DOHH2 (cell line): ENCODE data around the gene DMD.

Source experiments
- H3F3A ChIP-seq: fragments of 200-600 bp; sonication (generic), shearing (Covaris generic); 2 replicates; pipeline ENCODE4 v1.6.0; 2016; ENCODE audit warnings: antibody characterized with exemption, mild to moderate bottlenecking; ENCODE audit not compliant: control insufficient read depth, insufficient read depth
- H3K27ac ChIP-seq: fragments of 200-600 bp; sonication (generic); 2 replicates; pipeline ENCODE4 v1.5.1; 2014; ENCODE audit warnings: low read depth, mild to moderate bottlenecking, low read length, moderate library complexity
- H3K27me3 ChIP-seq: fragments of 200-600 bp; sonication (generic); 2 replicates; pipeline ENCODE4 v1.6.1; 2014; ENCODE audit warnings: mild to moderate bottlenecking, low read length, mixed read lengths; ENCODE audit not compliant: control insufficient read depth
- H3K36me3 ChIP-seq: fragments of 200-600 bp; sonication (generic); 2 replicates; pipeline ENCODE4 v1.6.1; 2014; ENCODE audit warnings: mild to moderate bottlenecking, low read length, moderate library complexity, mixed read lengths; ENCODE audit not compliant: control insufficient read depth
- H3K4me1 ChIP-seq: fragments of 200-600 bp; sonication (generic); 2 replicates; pipeline ENCODE4 v1.6.1; 2014; ENCODE audit warnings: mild to moderate bottlenecking, low read length, mixed read lengths; ENCODE audit not compliant: control insufficient read depth
- H3K4me2 ChIP-seq: fragments of 200-600 bp; sonication (generic); 2 replicates; pipeline ENCODE4 v1.6.0; 2014; ENCODE audit warnings: mild to moderate bottlenecking, low read length, moderate library complexity
- H3K4me3 ChIP-seq: fragments of 200-600 bp; sonication (generic); 2 replicates; pipeline ENCODE4 v1.5.1; 2014; ENCODE audit warnings: mild to moderate bottlenecking, low read length, mixed read lengths
- H3K79me2 ChIP-seq: fragments of 200-600 bp; sonication (generic); 2 replicates; pipeline ENCODE4 v1.6.1; 2014; ENCODE audit warnings: mild to moderate bottlenecking, low read length, mixed read lengths; ENCODE audit not compliant: control insufficient read depth
- H3K9me2 ChIP-seq: fragments of 200-600 bp; sonication (generic); replicated peaks from 2 replicates; pipeline ENCODE4 v1.6.1; 2014; ENCODE audit warnings: mild to moderate bottlenecking, low read length, mixed read lengths; ENCODE audit not compliant: control insufficient read depth
- H3K9me3 ChIP-seq: fragments of 200-600 bp; sonication (generic); 2 replicates; pipeline ENCODE4 v1.6.1; 2014; ENCODE audit warnings: antibody characterized with exemption, low read length, mixed read lengths; ENCODE audit not compliant: control insufficient read depth, insufficient read depth
- H4K20me1 ChIP-seq: fragments of 200-600 bp; sonication (generic); 2 replicates; pipeline ENCODE4 v1.6.0; 2014; ENCODE audit warnings: low read depth, mild to moderate bottlenecking, antibody characterized with exemption, low read length, moderate library complexity; ENCODE audit not compliant: control insufficient read depth, insufficient read depth
- EZH2phosphoT487 ChIP-seq: fragments of 200-600 bp; sonication (generic); IDR thresholded peaks from 2 replicates; pipeline ENCODE4 v1.6.1; 2017; ENCODE audit warnings: borderline replicate concordance, mild to moderate bottlenecking, antibody characterized with exemption, low read length, moderate library complexity, mixed read lengths
- TF ChIP-seq, protein P1 (sequence below): fragments of 200-600 bp; sonication (generic); IDR thresholded peaks from one replicate; pipeline ENCODE4 v1.5.1; 2014; ENCODE audit warnings: antibody characterized with exemption, mild to moderate bottlenecking, low read depth, low read length; ENCODE audit not compliant: poor library complexity, severe bottlenecking

The DMD gene

DNA sequence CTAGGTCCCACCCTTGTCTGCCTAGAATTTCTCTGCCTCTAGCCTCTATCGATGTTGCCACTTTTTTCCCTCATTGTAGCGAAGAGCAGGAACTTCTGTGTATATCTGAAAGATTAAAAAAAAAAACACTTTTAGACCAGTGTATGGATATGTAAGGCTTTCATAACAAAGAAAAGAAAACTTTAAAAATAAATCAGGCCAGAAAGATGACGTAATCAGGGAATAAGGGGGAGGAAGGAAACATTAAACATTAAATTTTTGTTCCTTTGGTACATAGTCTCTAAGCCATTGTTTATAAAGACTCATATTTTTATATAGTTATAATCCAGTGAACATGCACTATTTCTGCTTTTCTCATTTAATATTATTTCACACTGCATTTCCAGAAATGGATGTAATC, 2113.3 kb downstream of the DMD start:
- no peaks in the 10 kb centered on the region for H3K4me1 ChIP-seq
- no peak overlapping the region for H3K4me3 ChIP-seq
- H3F3A ChIP-seq, result no peaks in the 10 kb centered on the region
- no peaks in the 10 kb centered on the region for H3K27me3 ChIP-seq
- no peak overlapping the region for H3K27ac ChIP-seq
- no peaks in the 10 kb centered on the region for H4K20me1 ChIP-seq
- no peaks in the 10 kb centered on the region for H3K79me2 ChIP-seq
- H3K4me2 ChIP-seq, result no peak overlapping the region
- no peaks in the 10 kb centered on the region for H3K9me3 ChIP-seq
- H3K36me3 ChIP-seq, result no peaks in the 10 kb centered on the region
- H3K9me2 ChIP-seq, result no peaks in the 10 kb centered on the region
- TF ChIP-seq, protein P1, sequence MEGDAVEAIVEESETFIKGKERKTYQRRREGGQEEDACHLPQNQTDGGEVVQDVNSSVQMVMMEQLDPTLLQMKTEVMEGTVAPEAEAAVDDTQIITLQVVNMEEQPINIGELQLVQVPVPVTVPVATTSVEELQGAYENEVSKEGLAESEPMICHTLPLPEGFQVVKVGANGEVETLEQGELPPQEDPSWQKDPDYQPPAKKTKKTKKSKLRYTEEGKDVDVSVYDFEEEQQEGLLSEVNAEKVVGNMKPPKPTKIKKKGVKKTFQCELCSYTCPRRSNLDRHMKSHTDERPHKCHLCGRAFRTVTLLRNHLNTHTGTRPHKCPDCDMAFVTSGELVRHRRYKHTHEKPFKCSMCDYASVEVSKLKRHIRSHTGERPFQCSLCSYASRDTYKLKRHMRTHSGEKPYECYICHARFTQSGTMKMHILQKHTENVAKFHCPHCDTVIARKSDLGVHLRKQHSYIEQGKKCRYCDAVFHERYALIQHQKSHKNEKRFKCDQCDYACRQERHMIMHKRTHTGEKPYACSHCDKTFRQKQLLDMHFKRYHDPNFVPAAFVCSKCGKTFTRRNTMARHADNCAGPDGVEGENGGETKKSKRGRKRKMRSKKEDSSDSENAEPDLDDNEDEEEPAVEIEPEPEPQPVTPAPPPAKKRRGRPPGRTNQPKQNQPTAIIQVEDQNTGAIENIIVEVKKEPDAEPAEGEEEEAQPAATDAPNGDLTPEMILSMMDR, result no peak
- no peak for TF ChIP-seq EZH2phosphoT487

DNA sequence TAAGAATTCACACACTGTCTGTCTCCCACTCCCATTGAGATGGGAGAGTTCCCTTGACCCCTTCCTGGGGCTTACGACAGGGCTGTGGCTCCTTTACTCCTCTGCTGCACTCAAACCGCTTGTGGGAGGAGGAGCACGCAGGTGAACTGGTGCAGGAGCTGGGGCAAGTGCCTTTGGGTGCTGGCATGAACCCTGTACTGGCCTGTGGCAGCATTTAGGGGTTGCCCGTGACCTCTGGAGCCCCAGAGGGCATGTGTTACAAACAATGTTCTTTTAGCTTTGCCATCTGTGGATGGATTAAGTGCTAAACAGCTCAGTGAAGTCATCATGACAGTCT, 2117.7 kb downstream of the DMD start:
- H3K4me3 ChIP-seq, result no peak overlapping the region
- H3K79me2 ChIP-seq, result no peaks in the 10 kb centered on the region
- H3K4me1 ChIP-seq, result no peaks in the 10 kb centered on the region
- no peaks in the 10 kb centered on the region for H3K36me3 ChIP-seq
- H3K4me2 ChIP-seq, result no peak overlapping the region
- no peaks in the 10 kb centered on the region for H3K9me2 ChIP-seq
- no peaks in the 10 kb centered on the region for H3K9me3 ChIP-seq
- H3F3A ChIP-seq, result no peaks in the 10 kb centered on the region
- H3K27me3 ChIP-seq, result no peaks in the 10 kb centered on the region
- no peak overlapping the region for H3K27ac ChIP-seq
- TF ChIP-seq, protein P1, result no peak
- no peak for TF ChIP-seq EZH2phosphoT487
- H4K20me1 ChIP-seq, result no peaks in the 10 kb centered on the region

DNA sequence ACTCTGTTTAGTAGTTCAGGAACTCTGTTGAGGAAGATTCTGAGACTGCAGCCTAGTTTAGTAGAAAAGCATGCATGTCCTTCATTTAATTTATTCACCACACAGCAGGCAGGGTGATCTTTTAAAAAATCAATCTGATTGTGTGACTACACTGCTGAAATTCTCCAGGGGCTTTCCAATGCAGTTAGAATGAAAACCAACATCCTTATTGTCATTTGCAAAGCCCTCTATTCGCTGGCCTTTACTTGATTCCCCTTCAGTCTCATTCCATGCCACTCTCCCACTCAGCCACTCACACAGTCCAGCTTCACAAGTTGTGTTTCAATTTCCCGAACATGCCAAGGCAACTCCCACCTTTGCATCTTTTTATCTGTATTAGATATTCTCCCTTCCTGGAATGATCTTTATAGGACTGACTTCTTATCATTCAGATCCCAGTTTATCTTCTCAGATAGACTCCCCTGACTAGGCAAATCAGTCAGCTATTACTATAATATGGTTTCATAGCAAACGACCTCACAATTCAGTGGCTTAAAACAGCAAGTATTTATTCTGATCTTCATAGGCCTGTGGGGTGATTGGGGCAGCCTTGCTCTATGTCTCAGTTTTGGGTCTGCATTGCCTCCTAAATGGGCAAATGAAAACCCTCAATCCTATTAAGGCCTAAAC, 2118.2 kb downstream of the DMD start:
- Histone ChIP-seq H3K4me3 (no peak overlapping the region), H3K4me2 (no peak overlapping the region), H3K27ac (no peak overlapping the region), H3K9me2 (no peaks in the 10 kb centered on the region), H4K20me1 (no peaks in the 10 kb centered on the region), H3K9me3 (no peaks in the 10 kb centered on the region), H3K36me3 (no peaks in the 10 kb centered on the region), H3K4me1 (no peaks in the 10 kb centered on the region), H3K27me3 (no peaks in the 10 kb centered on the region), H3F3A (no peaks in the 10 kb centered on the region), H3K79me2 (no peaks in the 10 kb centered on the region)
- TF ChIP-seq, protein P1, result no peak
- TF ChIP-seq EZH2phosphoT487, result no peak

DNA sequence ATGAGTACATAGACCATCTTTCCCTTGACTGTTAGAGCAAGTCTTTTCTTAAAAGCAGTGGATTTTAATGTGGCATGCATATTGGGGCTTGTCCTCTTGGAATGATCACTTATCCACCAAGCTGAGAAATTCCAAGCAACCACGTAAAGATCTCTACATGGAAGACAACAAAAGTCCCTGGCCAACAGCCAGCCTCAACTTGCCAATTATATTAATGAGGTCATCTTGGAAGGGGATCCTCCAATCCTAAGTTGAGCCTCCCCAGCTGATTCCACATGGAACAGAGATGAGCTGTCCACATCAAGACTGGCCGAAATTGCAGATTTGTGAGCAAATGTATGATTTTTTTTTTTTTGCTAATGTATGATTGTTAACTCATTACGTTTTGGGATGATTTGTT, 2118.9 kb downstream of the DMD start:
- Histone ChIP-seq H3K27me3 (no peaks in the 10 kb centered on the region), H3F3A (no peaks in the 10 kb centered on the region), H4K20me1 (no peaks in the 10 kb centered on the region), H3K27ac (no peak overlapping the region), H3K4me1 (no peaks in the 10 kb centered on the region), H3K36me3 (no peaks in the 10 kb centered on the region), H3K4me3 (no peak overlapping the region), H3K79me2 (no peaks in the 10 kb centered on the region), H3K9me3 (no peaks in the 10 kb centered on the region), H3K4me2 (no peak overlapping the region), H3K9me2 (no peaks in the 10 kb centered on the region)
- TF ChIP-seq EZH2phosphoT487, result no peak
- TF ChIP-seq, protein P1, result no peak
